ENCODE measurements around the gene CDK18.
"Not testable (repeated sequence)": the region's sequence is repeated elsewhere in the genome, so short reads cannot be mapped to it uniquely, and the experiment has no call there.

Gene CDK18

GRCh38 chr1:205504311-205505075 lies at the start of gene CDK18:
Gene CDK18 (plus strand): TSS chr1:205504669. CDS start chr1:205523168, 18,499 bp downstream.
- DNase-seq (ENCODE audit: low read depth, low spot score), result peak; percentile 11

DNA sequence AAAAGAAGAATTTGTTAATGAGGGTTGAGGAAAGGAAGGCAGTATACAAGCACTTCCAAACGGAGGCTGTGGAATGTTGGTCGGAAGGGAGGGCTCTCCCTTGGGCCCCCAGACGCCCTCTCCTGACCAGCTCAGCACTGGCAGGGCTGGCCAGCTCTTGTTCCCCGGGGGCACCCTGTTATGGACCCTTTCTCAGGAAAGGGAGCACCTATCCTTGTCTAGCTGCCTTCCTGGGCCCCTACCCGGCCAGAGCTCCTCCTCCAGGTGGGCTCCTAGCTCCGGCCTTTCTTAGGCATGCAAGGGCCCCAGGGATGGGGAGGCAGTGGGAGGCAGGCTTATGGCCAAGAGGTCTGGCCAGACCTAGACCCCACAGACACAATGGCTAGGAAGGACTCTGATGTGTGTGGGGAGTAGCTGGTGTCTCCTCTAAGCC lies 49.5 kb upstream of the CDK18 start:
- no peak for DNase-seq (ENCODE audit: low read depth, low spot score)

GRCh38 chr1:205455581-205456382 lies 48.7 kb upstream of the CDK18 start, which contains the start of gene BLACAT1:
Gene BLACAT1 (minus strand): TSS chr1:205456045.
- no peak for DNase-seq (ENCODE audit: low read depth, low spot score)

GRCh38 chr1:205456383-205456867 lies 48.0 kb upstream of the CDK18 start:
- DNase-seq (ENCODE audit: low read depth, low spot score), result no peak

DNA sequence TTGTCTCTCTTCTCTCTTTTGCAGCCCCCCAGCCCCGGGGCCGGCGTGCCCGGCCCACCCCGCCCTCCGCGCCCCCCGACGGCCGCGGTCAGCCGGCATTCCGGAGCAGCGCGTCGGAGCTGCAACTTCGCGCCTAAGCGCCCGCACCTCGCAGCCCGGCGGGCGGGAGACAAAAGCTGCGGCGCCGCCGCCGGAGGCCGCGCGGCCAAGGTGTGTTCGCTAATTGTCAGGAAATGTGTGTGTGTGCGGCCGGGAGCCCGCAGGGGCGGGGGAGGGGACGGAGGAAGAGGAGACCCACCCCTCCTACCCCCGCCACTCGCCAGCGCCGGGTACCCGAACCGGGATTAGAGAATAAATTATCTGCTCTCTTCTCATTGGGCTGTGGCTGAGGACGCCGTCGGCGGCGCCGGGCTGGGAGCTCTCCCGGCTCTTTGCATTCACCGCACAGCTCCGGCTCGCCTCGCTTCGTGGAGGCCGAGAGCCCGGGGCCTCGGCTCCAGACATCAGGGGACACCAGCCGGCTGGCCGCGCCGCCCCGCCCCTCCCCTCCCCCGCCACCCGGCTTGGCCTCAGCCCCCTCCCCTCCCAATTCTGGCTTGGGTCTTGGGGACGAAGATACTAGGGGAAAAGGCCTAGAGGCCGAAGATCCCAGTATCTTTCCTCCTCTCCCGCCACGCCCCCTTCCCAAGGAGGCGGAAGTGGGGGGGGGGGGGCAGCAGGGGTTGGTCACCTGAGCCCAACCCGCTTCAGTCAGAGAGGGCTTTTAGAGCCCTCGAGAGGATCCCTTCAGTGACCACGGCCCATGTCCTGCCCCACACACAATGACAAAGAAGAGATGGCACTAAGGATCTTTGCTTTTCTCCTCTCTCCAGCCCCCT lies 47.4 kb upstream of the CDK18 start:
- no peak for DNase-seq (ENCODE audit: low read depth, low spot score)

GRCh38 chr1:205458777-205459566 lies 45.5 kb upstream of the CDK18 start:
- no peak for DNase-seq (ENCODE audit: low read depth, low spot score)

DNA sequence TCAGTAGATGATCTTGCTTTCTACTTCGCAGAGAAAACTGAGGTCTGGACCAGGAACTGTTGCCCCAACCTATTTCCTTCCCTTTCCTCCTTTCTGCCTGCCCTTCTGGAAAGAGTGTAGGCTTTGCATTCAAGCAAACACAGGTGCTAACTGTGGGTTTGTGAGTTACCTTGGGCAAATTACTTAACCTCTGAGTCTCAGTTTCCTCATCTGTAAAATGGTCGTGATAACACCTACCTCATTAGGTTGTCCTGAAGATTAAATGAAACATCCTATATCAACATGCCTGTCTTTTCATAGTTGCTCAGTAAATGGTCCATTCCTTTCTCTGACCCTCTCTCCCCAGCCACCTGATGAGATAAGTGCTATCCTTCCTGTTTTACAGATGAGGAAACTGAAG lies 39.1 kb upstream of the CDK18 start:
- no peak for DNase-seq (ENCODE audit: low read depth, low spot score)

GRCh38 chr1:205466595-205467220 lies 37.8 kb upstream of the CDK18 start:
- no peak for DNase-seq (ENCODE audit: low read depth, low spot score)

GRCh38 chr1:205470131-205470530 lies 34.3 kb upstream of the CDK18 start:
- DNase-seq (ENCODE audit: low read depth, low spot score), result no peak

DNA sequence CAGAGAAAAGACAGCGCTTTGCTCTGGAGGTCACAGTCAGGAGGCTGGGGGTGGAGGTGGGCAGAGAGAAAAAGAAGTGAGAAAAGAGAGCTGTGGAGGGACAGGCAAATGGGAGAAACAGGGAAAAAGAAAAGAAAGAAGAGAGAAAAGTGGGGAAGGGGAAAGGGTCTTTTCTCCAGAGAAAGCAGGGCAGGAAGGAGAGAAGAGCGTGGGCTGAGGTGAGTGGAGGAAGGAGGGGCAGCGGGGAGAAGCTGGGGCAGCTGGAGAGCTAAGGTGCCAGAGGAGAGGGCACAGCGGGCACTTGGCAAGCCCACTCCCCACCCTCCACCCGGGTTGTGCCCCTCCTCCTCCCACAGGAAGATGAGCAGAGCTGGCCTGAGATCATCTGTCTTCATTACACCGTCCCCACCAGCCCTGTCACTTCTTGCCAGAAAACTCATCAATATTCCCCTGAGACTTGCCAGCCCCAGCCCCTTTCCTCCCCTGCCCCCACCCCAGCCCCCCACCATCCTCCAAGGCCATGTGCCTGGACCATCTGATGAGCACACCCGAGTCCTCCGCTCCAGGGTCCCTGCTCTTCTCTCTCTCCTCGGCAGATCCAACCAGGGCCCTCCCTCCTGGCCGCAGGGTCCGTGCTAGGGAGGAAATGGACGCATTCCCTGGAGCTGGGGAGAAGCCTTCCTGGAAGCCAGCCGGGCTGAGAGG lies 31.6 kb upstream of the CDK18 start:
- no peak for DNase-seq (ENCODE audit: low read depth, low spot score)

GRCh38 chr1:205473475-205473874 lies 31.0 kb upstream of the CDK18 start:
- DNase-seq (ENCODE audit: low read depth, low spot score), result no peak

DNA sequence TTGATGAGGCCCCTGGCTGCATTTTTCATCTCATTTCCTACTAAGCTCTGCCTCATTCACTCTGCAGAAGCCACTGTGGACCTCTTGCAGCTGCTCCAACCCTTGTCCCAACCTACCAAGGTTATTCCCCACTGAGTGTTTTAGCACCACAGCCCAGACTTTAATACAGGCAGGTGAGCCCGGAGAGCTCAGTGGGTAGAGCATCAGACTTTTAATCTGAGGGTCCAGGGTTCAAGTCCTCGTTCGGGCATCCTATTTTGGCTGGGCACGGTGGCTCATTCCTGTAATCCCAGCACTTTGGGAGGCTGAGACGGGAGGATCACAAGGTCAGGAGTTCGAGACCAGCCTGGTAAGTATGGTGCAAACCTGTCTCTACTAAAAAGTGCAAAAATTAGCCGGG lies 30.5 kb upstream of the CDK18 start:
- DNase-seq (ENCODE audit: low read depth, low spot score), result no peak

GRCh38 chr1:205474571-205474970 lies 29.9 kb upstream of the CDK18 start:
- no peak for DNase-seq (ENCODE audit: low read depth, low spot score)

GRCh38 chr1:205475855-205476254 lies 28.6 kb upstream of the CDK18 start:
- DNase-seq (ENCODE audit: low read depth, low spot score), result no peak

DNA sequence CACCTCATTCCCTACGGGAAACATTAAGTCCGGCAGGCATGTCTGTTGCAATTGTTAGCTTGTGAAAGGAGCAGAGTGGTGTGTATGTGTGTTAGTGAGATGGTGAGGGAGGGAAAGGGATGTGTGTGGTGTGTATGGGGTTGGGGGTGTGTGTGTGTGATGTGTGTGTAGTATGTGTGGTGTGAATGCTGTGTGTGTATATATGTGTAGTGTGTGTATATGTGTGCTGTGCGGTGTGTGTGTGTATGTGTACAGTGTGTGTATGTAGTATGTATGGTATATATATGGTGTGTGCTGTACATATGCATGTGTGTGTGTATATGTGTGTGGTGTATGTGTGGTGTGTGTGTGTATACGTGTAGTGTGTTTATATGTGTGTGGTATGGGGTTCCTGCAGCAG lies 27.8 kb upstream of the CDK18 start:
- no peak for DNase-seq (ENCODE audit: low read depth, low spot score)

DNA sequence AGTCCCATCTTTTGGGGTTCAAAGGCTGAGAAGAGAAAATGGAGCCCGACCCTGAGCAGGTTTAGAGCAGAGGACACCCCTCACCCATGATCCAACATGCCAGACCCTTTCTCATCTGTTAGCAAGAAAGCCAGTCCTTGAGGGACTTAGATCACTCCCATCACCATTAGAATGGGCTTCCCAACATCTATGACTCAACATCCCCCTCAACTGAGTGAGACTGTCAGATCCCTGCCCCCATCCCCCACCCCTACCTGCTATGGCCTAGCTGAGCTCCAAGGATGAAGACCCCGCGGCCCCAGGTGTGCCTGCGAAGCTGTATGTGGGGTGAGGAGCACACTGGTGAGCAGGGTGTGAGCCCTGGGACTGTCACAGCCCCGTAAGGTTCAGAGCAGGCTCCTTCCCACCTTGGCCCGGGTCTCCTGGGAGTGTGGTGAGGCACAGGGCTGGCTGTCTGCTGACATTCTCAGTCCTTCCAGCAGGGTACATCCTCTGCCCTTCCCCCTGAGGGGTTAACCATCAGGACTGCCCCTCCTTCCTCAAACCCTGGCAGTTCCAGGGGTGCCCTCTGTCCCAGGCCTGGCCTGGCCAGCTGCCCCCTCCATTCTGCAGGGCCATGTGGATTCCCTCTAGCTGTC lies 27.2 kb upstream of the CDK18 start:
- no peak for DNase-seq (ENCODE audit: low read depth, low spot score)

DNA sequence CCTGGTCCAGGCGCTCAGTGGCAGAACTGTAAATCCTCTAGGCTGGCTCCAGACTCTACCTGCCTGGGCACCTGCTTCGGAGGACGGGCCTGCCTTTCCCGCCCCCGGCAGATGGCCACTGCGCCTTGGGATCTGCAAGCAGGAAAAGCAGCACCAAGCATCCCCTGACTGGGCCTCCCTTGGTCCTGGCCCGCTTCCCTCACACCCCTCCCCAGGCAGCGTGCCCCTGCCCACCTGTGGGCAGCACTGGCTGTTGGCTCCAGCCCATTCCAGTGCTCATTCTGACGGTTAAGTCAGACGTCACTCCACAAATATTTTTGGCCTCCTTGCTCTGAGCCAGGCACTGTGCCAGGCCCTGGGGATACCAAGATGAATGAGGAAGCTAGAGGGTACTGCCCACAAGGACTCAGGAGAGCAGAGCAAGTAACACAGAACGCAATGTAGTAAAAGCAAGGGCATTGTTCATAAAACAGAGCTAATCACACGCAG lies 26.7 kb upstream of the CDK18 start:
- DNase-seq (ENCODE audit: low read depth, low spot score), result no peak

DNA sequence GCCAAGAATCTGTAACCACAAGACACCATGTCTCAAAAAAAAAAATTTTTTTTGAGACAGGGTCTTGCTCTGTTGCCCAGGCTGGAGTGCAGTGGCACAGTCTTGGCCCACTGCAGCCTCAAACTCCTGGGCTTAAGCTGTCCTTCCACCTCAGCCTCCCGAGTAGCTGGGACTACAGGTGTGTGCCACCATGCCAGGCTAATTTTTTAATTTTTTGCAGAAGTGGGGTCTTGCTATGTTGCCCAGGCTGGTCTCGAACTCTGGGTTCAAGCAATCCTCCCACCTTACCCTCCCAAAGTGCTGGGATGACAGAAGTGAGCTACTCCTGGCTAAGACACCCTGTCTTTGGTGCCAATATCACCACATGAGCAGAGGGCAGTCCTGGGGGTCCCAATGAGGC lies 25.5 kb upstream of the CDK18 start:
- not testable (repeated sequence) for DNase-seq (ENCODE audit: low read depth, low spot score)

- DNase-seq (ENCODE audit: low read depth, low spot score), result peak; percentile 44
Observed at GRCh38 chr1:205480349-205480985, 24.0 kb upstream of the CDK18 start.

Measured in activated naive CD8-positive, alpha-beta T cell treated with anti-CD3 and anti-CD28 coated beads, Interleukin-2, amount 50 U/mL, for 16 hours (primary cell).